ENCODE data around the gene GALNTL6.
A peak's percentile ranks its signal among the peaks of the same experiment; 100 is the strongest.

The GALNTL6 gene

DNA sequence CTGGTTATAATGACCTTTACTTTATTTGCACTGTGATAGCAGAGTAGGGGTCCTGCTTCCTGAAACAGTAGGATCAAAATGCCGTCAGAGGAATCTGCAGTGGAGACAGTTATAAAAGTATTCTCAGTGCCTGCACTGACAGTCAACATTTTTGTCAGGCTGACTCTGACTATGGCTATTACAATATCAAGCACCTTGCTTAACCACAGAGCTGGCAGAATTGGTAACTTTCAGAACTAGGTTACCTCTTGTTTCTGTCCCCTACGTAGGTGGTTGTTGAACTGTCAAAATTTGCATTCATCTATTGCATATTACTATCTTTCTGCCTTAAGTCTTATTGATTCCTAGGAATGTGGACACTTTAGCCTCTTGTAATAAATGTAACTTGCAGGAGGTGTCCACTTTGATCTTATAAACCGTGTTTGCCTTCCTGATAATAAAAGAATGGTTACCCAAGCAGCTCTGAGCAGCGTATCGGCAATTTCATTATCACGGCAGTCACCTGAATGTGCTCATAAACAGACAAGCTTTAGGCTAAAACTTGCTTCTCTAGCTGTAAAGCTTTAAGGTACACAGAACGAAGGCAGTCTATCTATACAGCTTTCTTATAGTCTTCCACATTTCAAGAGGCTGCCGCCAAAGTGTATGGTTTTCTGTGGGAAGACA is 1002.4 kb downstream of the GALNTL6 start:
- no peak for FAIRE-seq
- DNase-seq (ENCODE audit: extremely low spot score, insufficient read length, low read depth), result no peak

DNA sequence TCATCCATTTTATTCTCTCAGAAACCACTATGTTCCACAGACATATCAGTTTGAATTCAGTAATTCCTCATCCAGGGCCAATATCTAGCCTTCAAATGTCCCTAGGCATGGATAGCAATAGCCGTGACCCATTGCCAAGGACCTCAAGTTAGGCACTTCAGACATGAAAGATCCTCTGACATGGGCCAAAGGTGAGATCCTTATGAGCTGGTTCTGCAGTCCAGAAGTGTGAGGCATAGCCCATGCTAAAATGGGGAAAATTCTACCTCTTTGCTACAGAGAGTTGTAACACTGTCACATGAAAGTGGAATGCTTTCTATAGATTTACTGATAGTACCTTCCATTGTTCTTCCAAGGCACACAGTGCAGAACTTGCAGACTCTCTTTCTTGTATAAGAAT is 1005.7 kb downstream of the GALNTL6 start:
- no peak for FAIRE-seq
- DNase-seq (ENCODE audit: extremely low spot score, insufficient read length, low read depth), result no peak

DNA sequence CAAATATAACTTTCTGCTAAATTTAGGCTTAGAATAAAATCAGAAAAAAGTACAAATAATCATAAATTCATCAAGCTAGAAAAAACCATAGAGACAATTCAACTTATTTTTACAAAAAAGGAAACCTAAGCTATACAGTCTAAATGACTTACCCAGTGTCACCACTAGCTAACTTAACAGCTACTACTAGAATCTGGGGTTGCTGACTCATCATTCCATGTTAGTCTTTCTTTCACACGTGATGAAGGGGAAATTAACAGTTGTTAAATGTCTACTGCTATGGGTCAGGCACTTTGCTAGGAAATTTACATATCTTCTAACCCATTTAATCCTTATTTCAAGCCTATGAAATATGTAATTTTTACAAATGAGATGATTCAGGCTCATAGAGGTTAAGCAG is 1006.1 kb downstream of the GALNTL6 start:
- no peak for FAIRE-seq
- DNase-seq (ENCODE audit: extremely low spot score, insufficient read length, low read depth), result no peak

DNA sequence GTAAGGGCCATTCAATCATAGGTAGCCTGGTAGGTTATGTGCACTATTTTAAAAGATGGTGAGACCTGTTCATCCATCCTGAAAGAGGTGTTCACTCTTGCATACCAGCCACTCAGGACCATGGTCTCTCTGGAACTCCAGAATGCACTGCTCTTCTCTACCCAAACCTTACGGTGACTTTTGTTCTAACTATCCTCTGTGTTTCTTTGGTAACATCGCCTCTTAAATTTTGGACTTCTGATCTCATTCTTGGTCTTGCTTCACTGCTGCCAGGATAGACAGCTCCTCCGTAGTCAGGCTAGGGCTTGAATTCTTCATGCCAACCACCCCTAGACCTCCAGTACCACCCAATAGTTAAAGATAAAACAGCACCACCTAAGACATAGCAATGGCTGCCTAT is 1009.1 kb downstream of the GALNTL6 start:
- FAIRE-seq (no peak), DNase-seq (ENCODE audit: extremely low spot score, insufficient read length, low read depth) (no peak)

DNA sequence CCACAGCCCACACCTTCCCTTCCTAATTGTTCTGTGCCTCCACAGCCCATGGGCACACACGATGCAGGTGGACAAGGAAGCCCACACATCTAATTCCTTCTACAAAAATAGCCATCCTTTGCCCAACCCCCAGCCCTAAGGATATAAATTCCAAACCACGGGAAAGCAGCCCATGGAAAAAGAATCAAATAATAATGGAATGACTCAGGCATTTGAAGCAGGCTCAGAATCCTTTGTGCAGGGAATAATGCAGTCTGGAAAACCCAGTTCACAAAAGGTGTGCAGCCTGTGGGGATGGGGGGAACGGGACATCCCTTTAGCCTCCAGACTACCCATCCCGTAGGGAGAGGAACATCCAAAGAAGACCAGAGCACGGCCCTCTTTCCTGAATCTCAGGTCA is 1013.1 kb downstream of the GALNTL6 start:
- no peak for FAIRE-seq
- DNase-seq (ENCODE audit: extremely low spot score, insufficient read length, low read depth), result no peak

DNA sequence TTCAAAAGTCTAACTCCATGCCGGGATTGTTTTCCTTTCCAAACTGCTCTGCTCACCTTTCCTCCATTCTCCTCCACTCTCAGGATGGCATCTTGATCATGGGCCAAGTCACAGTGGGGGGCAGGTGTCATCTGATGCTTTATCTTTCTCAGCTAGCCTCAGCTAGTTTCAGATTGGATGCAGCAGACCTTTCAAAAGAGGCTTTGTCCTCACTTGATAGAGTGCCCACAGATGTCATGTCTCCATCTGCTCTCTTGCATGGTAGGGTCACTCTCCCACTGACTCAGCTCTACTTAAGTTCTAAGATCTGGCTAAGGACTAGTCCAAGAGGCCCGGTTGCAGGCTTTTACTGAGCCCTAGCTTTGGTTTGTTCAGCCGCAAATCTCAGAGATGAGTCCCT is 1013.7 kb downstream of the GALNTL6 start:
- DNase-seq (ENCODE audit: extremely low spot score, insufficient read length, low read depth) (no peak), FAIRE-seq (no peak)

DNA sequence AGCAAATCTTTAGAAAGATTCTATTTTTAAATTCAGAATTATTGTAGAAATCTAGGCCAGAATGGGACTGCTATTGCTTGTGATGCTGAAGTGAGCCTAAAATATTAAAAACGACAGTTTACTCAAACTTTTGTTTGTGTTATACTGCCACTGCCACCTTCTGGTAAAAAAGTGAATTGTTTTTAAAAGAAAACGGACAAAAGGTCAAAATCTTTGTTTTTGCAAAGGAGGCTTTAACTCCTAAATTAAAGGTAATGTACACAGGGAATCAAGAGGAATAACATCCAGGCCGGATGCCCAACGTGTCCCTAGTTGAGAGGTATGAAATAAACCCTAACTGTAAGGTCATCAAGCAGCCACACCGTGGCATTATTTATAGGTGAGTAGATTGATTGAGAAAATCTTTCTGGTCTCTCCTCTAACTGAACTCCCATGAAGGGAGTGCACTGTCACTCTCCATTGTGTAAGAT is 1017.1 kb downstream of the GALNTL6 start:
- FAIRE-seq, result peak; percentile 65
- DNase-seq (ENCODE audit: extremely low spot score, insufficient read length, low read depth), result no peak

DNA sequence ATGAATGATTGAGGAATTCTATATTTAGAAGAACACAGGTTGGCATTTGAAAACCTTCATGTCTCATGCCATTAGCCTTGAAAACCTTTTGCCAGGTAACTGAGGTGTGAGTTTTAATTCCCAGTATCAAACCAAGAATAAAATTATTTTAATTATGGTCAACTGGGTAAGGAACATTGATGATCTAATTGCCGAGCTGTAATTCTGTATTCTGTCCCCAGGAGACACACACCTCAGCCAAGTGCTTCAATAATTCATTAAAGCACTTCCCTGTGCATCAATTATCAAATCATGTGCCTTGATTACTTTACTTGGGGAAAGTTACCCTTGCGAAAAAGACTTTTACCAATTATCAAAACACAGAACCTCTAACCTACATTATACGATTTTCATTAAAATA is 1023.5 kb downstream of the GALNTL6 start:
- no peak for DNase-seq (ENCODE audit: extremely low spot score, insufficient read length, low read depth)
- no peak for FAIRE-seq

DNA sequence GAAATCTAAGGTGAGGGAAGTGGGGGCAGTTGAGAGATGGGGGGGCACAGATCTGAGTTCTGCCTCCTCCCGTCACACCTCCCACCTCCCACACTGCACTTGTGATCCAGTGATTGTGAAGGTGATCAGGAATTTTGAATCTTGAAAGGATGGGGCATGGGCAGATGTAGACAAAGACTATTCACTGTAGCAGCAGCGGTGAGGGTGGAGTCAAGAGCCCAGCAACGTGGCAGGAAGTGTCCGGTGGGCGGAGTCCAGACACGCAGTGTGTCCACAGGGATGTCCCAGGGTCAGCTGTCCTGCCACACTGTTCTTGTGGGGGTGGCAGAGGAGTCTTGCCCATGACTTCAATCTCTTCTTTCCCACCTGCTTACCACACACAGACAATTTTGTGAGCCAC is 1024.9 kb downstream of the GALNTL6 start:
- DNase-seq (ENCODE audit: extremely low spot score, insufficient read length, low read depth) (no peak), FAIRE-seq (no peak)

DNA sequence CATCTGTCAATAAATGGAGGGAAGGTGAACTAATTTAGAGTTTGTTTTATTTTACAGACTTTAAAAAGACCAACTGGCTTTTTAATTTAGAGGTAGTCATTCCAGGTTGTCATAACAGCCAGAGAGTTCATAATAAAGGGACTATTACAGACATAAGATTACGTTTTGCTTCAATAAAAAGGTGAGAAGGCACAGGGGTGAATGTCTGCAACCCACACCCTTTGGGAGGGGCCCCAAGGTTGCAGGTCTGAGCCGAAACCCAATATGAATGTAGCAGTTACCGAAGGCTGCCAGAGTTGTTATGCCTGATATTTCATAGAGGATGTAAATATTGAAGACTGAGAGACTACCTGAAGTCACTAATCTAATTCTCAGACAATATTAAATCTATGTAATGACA is 1025.7 kb downstream of the GALNTL6 start:
- DNase-seq (ENCODE audit: extremely low spot score, insufficient read length, low read depth) (no peak), FAIRE-seq (no peak)

DNA sequence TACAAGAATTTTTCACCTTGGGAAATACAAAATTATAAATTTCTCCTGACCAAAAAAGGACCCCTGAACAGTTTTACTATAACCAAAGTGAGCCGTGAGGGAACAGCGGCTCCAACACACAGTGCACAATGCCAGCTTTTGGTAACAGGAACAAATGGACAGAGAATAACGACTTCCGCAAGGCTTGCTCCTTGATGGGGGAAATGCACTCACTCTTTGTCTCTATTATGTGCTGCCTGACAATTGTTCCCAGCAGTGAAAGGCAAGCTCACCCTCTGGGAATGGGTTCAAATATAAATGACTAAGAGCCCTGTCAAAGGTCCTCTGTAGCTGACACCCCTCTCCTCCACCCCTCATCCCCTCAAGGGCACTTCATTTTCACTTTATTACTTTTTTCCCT is 1029.6 kb downstream of the GALNTL6 start:
- DNase-seq (ENCODE audit: extremely low spot score, insufficient read length, low read depth) (no peak), FAIRE-seq (no peak)

DNA sequence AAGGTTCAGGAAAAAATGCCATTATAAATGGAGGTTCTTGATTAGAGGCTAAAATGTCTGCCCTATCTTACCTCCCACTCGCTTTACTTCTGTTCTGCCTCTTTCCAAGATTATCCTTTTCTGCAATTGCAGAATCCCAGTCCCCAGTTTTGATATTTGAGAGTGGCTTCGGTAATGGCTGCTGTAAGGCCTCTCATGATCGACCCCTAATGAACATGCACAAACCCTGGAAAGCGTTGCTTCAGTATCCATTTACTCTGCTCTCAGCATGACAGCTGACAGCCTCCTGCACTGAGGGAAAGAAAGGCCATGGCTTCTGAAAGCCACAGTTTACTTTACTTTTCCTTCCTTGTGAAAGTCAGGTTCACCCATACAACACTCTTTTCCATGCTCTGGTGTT is 1030.0 kb downstream of the GALNTL6 start:
- DNase-seq (ENCODE audit: extremely low spot score, insufficient read length, low read depth) (no peak), FAIRE-seq (no peak)

DNA sequence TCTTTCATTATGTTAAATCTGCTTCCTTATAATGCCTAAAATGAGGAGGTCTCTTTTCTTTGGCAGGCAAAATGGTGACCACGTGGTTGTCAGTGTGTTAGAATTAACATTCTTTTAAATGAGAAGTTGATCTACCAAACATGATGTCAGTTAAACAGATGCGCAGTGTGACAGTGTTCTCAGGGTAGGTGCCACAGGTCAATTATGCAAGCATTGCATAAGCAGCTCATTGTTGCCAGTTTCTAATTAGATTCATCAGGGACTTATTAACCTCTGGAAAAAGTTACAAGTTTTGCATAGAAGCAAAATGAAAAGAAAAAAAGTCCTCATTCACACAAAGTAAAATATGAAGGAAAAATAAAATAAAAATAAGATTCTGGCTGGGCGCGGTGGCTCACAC is 1031.4 kb downstream of the GALNTL6 start:
- DNase-seq (ENCODE audit: extremely low spot score, insufficient read length, low read depth), result no peak
- FAIRE-seq, result no peak

DNA sequence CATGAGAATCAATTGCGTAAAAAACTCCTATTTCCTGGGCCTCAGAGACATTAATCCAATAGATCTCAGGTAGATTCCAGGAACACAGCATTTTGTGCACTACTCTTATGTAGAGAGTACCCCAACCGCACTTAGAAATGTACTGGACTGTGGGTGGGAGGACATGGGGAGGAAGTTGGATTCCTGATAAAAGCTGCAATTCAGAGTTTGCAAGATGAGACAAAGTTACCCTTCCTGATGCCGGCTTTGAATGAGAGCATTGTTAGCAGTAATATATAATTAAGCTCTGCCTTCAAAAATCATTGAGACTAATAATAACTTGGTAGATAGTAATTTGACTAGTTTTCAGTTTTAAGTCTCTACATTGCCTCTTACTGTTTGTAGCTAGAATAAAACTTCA is 1032.1 kb downstream of the GALNTL6 start:
- FAIRE-seq (no peak), DNase-seq (ENCODE audit: extremely low spot score, insufficient read length, low read depth) (no peak)

DNA sequence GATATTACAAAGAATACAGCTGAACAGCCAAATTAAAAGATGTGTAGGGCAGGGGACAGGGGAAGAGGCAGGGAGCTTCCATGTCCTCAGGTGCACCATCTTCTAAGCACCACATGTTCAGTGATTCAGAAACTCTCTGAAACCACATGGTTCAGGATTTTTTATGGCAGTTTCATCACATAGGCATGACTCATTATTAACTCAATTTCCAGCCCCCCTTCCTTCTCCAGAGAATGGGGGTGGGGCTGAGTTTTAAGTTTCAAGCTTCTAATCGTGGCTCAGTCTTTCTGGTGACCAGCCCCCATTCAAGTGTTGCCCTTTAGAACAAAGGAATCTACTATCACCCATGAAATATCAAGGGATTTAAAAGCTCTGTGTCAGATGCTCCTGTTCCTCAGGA is 1037.6 kb downstream of the GALNTL6 start:
- FAIRE-seq (no peak), DNase-seq (ENCODE audit: extremely low spot score, insufficient read length, low read depth) (no peak)

DNA sequence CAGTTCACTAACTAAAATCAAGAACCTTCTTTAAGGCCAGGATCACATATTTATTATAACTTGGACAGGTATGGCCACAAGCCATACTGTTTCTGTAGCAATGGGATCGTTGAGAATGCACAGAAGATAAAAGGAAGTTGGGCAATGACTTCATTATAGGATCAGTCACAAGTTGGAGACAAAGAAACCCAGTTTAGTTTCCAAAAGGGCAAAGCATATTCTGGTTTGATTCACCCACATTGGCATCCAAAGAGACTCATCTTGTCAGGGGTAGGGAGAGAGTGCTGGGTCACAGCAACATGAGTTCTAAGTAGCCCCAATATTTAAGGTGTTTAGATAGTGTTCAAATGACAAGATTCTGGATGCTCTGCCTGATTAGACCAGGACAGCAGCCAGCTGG is 1038.3 kb downstream of the GALNTL6 start:
- no peak for DNase-seq (ENCODE audit: extremely low spot score, insufficient read length, low read depth)
- no peak for FAIRE-seq

DNA sequence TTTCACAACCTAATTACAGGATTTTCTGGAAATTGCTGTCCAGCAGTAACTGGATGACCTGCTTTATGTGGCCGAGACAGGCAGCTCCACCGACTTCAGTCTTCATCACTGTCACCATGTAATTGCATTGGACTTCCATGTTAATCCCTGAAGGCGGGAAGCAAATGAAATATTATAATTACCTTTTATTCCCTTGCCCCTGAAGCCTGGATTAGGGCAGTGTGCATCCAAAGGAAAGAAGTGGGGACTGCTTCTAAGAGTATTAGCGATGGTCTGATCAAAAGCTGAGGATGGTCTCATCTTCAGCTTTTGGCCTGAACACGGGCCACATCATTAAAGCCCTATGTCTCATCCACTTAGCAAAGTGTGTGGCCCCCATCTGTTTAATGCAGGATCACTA is 1043.8 kb downstream of the GALNTL6 start:
- FAIRE-seq, result no peak
- DNase-seq (ENCODE audit: extremely low spot score, insufficient read length, low read depth), result no peak

DNA sequence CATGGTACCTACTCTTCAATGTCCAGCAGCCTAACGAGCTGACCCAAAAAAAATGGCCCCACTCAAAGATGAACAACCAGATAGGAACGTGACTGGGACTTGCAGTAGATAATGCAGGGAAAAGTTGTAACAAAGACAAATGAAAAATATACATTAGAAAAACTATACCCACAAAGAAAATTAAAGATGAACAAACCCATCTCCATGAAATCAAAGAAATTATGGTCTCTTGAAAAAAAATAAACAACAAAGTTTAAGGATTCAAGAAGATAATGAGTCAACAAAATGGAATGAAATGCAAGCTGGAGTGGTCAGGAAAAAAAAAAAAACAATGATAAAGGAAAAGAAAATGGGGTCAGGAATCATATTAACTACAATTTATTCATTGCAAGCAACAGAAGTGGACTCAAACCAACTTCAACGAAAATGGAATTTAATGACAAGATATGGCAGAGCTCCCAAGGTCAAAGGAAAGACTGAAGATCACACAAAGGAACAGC is 1045.6 kb downstream of the GALNTL6 start:
- DNase-seq (ENCODE audit: extremely low spot score, insufficient read length, low read depth) (no peak), FAIRE-seq (no peak)

DNA sequence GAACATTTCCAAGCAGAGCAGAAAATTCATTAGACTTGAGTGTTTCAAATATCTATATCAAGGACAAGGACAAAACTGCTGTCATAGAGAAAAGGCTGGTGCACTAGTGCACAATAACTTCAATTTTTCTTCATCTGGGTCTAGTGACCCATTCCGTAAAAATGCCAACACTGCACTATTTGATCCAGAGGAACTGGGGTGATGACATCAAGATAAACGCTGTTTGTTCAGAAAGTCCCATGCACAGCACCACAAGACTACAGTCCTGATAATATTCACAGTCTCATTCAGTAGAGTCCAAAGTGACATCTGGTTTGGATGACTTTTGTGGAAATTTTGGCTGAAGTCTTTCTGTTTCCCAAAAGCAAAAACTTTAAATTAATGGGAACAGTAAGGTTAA is 1051.9 kb downstream of the GALNTL6 start:
- DNase-seq (ENCODE audit: extremely low spot score, insufficient read length, low read depth), result no peak
- no peak for FAIRE-seq

DNA sequence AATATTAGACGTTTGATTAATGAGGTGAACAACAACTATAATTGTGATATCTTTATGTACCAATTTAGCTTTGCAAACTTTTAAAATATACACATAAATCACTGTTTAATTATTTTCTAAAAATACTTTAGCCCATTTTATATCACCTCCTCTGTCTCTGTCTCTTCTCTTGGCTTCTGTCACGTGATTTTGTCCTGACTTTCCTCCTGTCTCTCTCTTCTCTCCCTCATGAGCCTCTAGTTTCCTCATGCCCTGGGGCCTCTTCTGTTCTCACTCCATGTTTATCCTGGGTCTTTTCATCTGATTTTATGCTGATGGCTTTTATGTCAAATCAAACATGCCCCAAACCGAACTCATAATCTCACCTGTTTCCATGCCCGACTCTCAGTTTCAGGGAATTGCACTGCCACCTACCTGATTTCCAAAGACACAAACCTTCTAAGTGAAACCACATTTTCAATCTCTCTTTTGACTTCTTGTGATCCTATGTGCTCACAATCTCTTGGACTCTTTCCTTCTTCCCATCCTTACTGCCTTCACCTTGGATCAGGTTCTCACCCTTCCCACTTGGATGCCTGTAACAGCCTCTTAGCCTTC is 1052.4 kb downstream of the GALNTL6 start:
- DNase-seq (ENCODE audit: extremely low spot score, insufficient read length, low read depth) (no peak), FAIRE-seq (no peak)

DNA sequence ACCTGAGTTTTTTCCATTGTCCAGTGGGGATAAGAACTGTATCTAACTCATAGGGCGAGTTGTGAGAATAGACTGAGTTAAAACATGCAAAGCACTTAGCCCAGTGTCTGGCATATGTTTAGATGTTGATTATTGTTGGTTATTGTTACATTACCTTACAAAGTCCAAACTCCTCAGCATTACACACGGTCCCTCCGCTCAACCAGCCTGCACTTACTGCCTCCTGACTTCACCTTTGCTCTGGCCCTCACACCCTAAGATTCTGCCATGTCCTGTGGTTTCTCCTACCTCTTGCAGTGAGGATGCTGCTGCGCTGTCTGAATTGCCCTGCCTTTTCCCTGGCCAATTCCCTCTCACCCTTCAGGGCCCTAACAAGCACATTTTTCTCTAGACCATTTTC is 1053.2 kb downstream of the GALNTL6 start:
- FAIRE-seq, result no peak
- no peak for DNase-seq (ENCODE audit: extremely low spot score, insufficient read length, low read depth)

DNA sequence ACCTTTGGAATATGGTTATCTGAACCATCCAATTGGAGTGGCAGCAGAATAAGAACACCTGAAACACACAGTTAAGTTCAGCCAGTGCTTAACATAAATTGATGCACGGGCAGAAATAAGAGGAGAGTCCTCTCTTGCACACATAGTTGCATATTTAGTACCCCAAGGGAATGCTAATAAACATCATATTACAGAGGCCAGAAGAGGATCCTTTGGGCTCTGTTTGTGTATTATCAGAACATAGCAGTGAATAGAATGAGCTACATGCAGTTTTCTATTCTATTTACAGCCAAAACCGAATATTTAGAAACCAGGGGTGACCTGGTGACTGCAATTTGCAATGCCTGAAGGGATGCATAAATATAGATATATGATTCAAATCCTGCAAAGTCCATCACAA is 1054.6 kb downstream of the GALNTL6 start:
- no peak for FAIRE-seq

More for the DNA sequence above, 1054.6 kb downstream of the GALNTL6 start:
- no peak for DNase-seq (ENCODE audit: extremely low spot score, insufficient read length, low read depth)
